HL-60 (cell line): ENCODE data around the gene CDC42EP1.

Experiments used
- CTCF ChIP-seq: IDR thresholded peaks from one replicate; pipeline ENCODE4 v1.5.1; 2011; ENCODE audit warnings: low read length, control low read depth, inconsistent platforms; ENCODE audit not compliant: insufficient read depth
- POLR2AphosphoS5 ChIP-seq: IDR thresholded peaks from 2 replicates; pipeline ENCODE4 v1.6.1; 2012; ENCODE audit warnings: low read depth
- REST ChIP-seq: IDR thresholded peaks from 2 replicates; pipeline ENCODE4 v1.6.1; 2012; ENCODE audit warnings: low read depth; ENCODE audit not compliant: insufficient replicate concordance
- SPI1 ChIP-seq: IDR thresholded peaks from 2 replicates; pipeline ENCODE4 v1.6.1; 2012; ENCODE audit warnings: low read depth, mild to moderate bottlenecking, borderline replicate concordance

GRCh38 chr22:37570661-37570976 lies 10.3 kb downstream of the CDC42EP1 start:
- TF ChIP-seq CTCF, result no peak
- no peak for TF ChIP-seq REST
- no peak for TF ChIP-seq POLR2AphosphoS5
- no peak for TF ChIP-seq SPI1
